ENCODE measurements around the gene PCGF5.

GRCh38 chr10:91286572-91286971 lies 66.1 kb downstream of the PCGF5 start:
- TF ChIP-seq CTCF (IDR thresholded peaks at IDR 0.05; ENCODE audit: low read depth, low read length, poor library complexity, severe bottlenecking), result no peak
- TF ChIP-seq EZH2phosphoT487 (IDR thresholded peaks at IDR 0.05; ENCODE audit: borderline replicate concordance, low read length), result no peak

Measured in DOHH2 (cell line).